Dedifferentiated amniotic fluid mesenchymal stem cell (primary cell): ENCODE measurements around the gene BSG.
"Not testable (repeated sequence)": the region's sequence is repeated elsewhere in the genome, so short reads cannot be mapped to it uniquely, and the experiment has no call there.

Experiments used
- DNase-seq: peaks from one replicate; pipeline ENCODE4 v3.0.0-alpha.2; 2016; ENCODE audit errors: extremely low spot score

BSG gene

GRCh38 chr19:588093-588740, 15.8 kb downstream of the BSG start:
- DNase-seq, result peak; percentile 75

- DNase-seq, result no peak
Observed at GRCh38 chr19:588741-589692, 16.6 kb downstream of the BSG start.

- no peak for DNase-seq
Observed at GRCh38 chr19:589693-590395, 17.4 kb downstream of the BSG start, which contains the start of gene HCN2. TSS of gene HCN2 (plus strand) at chr19:589881. CDS start at chr19:589946, 65 bp downstream.

DNA sequence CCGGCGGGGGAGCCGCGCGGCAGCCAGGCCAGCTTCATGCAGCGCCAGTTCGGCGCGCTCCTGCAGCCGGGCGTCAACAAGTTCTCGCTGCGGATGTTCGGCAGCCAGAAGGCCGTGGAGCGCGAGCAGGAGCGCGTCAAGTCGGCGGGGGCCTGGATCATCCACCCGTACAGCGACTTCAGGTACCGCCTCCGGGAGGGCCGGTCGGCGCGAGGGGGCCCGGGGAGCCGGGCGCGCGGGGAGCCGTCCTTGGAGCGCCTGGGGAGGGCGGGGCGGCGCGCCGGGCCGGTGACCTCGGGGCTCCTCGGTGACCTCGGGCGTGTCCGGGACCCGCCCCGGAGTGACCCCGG, 18.0 kb downstream of the BSG start:
- DNase-seq, result no peak

DNA sequence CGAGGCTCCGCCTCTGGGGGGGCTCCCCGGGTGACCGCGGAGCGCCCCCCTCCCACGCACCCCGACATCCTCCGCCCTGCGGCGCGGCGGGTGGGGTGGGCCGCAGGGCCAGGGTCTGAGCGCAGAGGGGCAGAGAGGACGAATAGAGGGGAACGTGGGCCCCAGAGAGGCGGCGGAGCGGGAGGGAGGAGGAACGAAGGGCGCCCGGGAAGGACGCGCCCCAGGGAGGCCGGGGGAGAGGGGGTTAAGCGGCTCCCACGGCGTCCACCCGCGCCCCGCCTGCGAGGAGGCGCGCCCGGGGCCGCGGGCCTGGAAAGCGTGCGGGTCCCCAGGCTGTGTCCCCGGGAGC, 18.3 kb downstream of the BSG start:
- no peak for DNase-seq

DNA sequence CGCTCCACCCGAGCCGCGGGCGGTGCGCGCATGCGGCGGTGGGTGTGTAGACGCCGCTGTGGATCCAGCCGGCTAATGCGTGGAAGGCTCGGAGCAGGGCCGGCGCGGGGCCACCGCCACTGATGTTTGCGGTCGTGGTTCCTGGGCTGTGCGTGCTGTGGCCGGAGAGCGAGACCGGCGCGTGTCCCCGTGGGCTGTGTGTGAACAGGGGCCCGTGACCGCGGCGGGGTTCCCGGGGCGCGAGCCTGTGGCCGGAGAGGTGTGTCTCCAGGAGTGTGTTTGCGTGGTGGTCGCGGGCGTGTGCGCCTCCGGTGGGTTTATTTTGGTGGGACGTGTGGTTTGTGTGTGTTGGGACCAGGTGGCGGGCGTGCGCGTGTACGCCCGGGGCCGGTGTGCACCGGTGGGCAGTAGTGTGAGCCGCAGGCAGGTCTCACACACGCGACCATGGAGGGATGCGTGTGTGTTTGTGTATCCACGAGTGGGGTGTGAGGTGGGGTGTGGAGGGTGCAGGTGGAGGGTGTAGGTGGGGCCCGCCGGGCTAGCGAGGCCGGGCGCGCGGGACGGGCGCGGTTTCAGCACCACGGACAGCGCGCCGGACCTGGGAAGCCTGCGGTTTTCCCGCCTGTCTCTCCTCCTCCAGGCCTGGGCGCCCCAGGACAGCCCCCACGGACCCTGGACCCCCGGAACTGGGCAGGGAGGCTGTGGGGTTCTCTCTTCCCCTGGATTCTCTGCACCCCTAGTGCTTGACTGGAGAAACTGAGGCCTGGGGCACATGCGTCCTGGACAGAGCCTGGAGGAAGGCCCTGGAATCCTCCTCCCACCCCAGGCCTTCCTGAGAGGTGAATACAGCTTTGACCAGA, 18.9 kb downstream of the BSG start:
- DNase-seq, result no peak

GRCh38 chr19:592101-592500, 19.7 kb downstream of the BSG start:
- DNase-seq, result no peak

GRCh38 chr19:593055-593454, 20.7 kb downstream of the BSG start:
- DNase-seq, result no peak

GRCh38 chr19:593505-593904, 21.1 kb downstream of the BSG start:
- DNase-seq, result no peak

DNA sequence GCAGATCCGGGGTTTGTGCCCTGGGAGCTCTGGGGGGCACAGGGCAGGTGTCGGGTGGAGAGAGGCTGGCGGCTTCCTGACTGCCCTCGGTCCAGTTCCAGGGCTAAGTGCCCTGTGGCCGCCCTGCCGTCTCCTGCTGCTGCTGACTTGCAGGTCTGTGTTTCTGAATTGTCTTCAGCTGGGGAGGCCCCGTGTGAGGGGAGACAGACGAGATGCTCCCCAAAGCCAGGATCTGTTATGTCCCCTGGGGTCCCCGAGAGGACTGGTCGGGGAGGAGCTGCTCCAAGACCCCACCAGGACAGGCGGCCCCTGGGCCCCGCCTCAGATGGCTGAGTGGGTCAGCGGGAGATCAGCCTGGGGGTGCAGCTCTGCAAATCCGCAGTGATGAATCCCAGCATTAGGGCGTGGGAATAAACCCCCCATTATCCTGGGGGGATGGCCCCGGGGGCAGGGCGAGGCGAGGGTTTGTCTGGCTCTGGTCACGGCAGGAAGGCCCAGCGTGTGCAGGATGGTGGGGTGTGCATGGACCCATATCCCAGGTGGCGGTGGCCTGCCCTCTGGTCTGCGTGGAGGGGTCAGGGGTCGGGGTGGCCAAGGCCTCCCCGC, 22.0 kb downstream of the BSG start:
- DNase-seq, result no peak

- no peak for DNase-seq
Observed at GRCh38 chr19:595326-596262, 23.2 kb downstream of the BSG start.

DNA sequence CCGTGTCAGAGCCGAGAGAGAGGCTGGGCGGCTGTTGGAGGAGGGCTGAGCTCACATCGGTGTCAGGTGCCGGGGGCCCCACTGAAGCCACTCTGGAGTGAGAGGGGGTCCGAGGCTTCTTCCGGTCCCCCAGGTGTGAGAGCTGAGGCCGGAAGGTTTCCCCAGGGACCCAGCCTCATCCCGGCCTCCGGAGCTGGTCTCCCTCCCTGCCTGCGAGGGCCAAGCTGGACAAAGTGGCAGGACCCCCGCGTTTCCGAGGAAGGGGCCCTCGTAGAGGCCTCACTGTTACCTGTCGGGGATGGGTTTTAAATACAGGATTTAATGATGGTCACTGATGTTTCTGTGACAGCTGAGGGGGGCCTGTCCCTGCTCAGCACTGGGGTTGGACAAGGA, 23.9 kb downstream of the BSG start:
- no peak for DNase-seq

GRCh38 chr19:597406-598315, 25.3 kb downstream of the BSG start:
- DNase-seq, result no peak

DNA sequence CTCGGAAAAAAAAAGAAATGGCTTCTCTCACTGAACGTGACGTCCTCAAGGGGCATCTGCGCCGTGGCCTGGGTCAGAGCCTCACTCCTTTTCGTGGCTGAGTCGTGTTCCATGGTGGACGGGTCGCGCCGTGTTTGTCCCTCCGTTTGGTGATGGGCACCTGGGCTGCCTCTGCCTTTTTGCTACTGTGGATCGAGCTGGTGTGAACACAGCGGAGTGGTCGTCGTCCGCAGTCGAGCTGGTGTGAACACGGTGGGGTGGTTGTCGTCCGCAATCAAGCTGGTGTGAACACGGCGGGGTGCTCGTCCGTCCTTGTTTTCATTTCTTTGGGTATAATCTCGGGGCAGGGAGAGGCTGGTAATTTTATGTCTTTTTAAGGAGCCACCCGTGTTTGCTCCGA, 28.9 kb downstream of the BSG start:
- no peak for DNase-seq

- no peak for DNase-seq
Observed at GRCh38 chr19:601790-602189, 29.4 kb downstream of the BSG start.

DNA sequence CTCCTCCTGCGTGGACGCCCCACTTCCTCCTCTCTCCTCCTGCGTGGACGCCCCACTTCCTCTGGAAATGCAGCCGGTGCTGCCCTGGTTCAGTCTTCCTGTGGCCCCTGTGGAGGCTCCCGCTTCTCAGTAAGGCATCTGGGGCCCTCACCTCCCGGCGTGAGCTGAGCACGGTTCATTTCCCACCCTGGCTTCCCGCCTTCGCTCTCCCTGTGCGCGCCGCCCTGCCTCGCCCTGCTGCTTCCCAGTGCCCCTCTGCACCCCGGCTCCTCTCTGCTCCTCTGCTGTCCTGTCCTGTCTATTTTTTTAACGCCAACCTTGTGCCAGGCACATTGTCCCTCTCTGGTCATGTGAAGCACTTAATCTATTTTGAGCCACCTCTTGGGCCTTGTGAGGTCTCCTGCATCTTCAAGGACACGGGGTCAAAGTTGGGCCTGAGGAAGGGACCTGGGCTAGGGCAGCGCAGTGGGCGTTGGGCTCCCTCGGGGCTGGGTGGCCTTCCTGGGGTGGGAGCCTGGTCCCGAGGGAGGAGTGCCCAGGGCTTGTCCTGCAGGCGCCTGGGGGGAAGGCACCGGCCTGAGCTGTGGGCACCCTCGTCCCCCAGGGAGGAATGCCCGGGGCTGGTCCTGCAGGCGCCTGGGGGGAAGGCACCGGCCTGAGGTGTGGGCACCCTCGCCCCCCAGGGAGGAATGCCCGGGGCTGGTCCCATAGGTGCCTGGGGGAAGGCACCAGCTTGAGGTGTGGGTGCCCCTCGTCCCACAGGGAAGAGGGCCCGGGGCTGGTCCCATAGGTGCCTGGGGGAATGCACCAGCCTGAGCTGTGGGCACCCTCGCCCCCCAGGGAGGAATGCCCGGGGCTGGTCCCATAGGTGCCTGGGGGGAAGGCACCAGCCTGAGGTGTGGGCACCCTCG, 30.2 kb downstream of the BSG start:
- DNase-seq, result no peak

- not testable (repeated sequence) for DNase-seq
Observed at GRCh38 chr19:603302-603639, 30.9 kb downstream of the BSG start.

DNA sequence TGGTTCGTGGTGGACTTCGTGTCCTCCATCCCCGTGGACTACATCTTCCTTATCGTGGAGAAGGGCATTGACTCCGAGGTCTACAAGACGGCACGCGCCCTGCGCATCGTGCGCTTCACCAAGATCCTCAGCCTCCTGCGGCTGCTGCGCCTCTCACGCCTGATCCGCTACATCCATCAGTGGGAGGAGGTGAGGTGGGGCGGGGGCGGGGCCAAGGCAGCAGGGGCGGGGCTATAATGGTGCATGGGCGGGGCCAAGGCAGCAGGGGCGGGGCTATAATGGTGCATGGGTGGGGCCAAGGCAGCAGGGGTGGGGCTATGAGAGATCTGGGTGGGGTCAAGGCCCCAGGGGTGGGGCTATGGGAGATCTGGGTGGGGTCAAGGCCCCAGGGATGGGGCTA, 31.4 kb downstream of the BSG start:
- DNase-seq, result not testable (repeated sequence)
